ENCODE measurements around the gene NKAIN2.

The NKAIN2 gene

GRCh38 chr6:123925842-123926399 lies 122.3 kb downstream of the NKAIN2 start:
- Histone ChIP-seq H3K27ac (ENCODE audit: low read length) (no peak overlapping the region), H3K79me2 (ENCODE audit: low read length) (no peaks in the 10 kb centered on the region), H3K27me3 (replicated peaks; ENCODE audit: insufficient read depth, low read length) (no peaks in the 10 kb centered on the region), H3K4me3 (ENCODE audit: low read length) (no peak overlapping the region), H2AFZ (ENCODE audit: low read length) (no peak overlapping the region), H3K4me2 (ENCODE audit: low read depth, low read length) (no peak overlapping the region), H3K9me3 (replicated peaks; ENCODE audit: insufficient read depth, low read length) (no peaks in the 10 kb centered on the region), H3F3A (ENCODE audit: insufficient read depth, low read length) (no peaks in the 10 kb centered on the region), H3K4me1 (ENCODE audit: low read length) (no peaks in the 10 kb centered on the region), H4K20me1 (ENCODE audit: insufficient read depth, low read length) (no peaks in the 10 kb centered on the region), H3K9me2 (replicated peaks; ENCODE audit: insufficient read depth, low read length) (no peaks in the 10 kb centered on the region), H3K9ac (ENCODE audit: low read length) (no peak overlapping the region), H3K36me3 (replicated peaks; ENCODE audit: insufficient read depth, low read length) (no peaks in the 10 kb centered on the region)
- TF ChIP-seq EZH2 (optimal IDR thresholded peaks at IDR 0.05; ENCODE audit: low read depth, low read length): no peak
- TF ChIP-seq CTCF (IDR thresholded peaks at IDR 0.05; ENCODE audit: low read length): no peak
- TF ChIP-seq EZH2phosphoT487 (IDR thresholded peaks at IDR 0.05; ENCODE audit: low read length): no peak
- no peak for DNase-seq

- H3K9ac ChIP-seq (ENCODE audit: low read length): no peak overlapping the region
- no peaks in the 10 kb centered on the region for H4K20me1 ChIP-seq (ENCODE audit: insufficient read depth, low read length)
- no peak overlapping the region for H3K4me3 ChIP-seq (ENCODE audit: low read length)
- no peaks in the 10 kb centered on the region for H3K79me2 ChIP-seq (ENCODE audit: low read length)
- H3K27me3 ChIP-seq (replicated peaks; ENCODE audit: insufficient read depth, low read length): no peaks in the 10 kb centered on the region
- no peaks in the 10 kb centered on the region for H3F3A ChIP-seq (ENCODE audit: insufficient read depth, low read length)
- H3K9me2 ChIP-seq (replicated peaks; ENCODE audit: insufficient read depth, low read length): no peaks in the 10 kb centered on the region
- H3K4me2 ChIP-seq (ENCODE audit: low read depth, low read length): no peak overlapping the region
- TF ChIP-seq EZH2phosphoT487 (IDR thresholded peaks at IDR 0.05; ENCODE audit: low read length): no peak
- TF ChIP-seq CTCF (IDR thresholded peaks at IDR 0.05; ENCODE audit: low read length): no peak
- TF ChIP-seq EZH2 (optimal IDR thresholded peaks at IDR 0.05; ENCODE audit: low read depth, low read length): no peak
- H3K27ac ChIP-seq (ENCODE audit: low read length): no peak overlapping the region
- no peak for DNase-seq
- H2AFZ ChIP-seq (ENCODE audit: low read length): no peak overlapping the region
- no peaks in the 10 kb centered on the region for H3K4me1 ChIP-seq (ENCODE audit: low read length)
- H3K9me3 ChIP-seq (replicated peaks; ENCODE audit: insufficient read depth, low read length): no peaks in the 10 kb centered on the region
- no peaks in the 10 kb centered on the region for H3K36me3 ChIP-seq (replicated peaks; ENCODE audit: insufficient read depth, low read length)
These were observed 124.9 kb downstream of the NKAIN2 start for GRCh38 chr6:123928529-123928928.

- Histone ChIP-seq H3K4me2 (ENCODE audit: low read depth, low read length) (no peak overlapping the region), H3K36me3 (replicated peaks; ENCODE audit: insufficient read depth, low read length) (no peaks in the 10 kb centered on the region), H3K27me3 (replicated peaks; ENCODE audit: insufficient read depth, low read length) (no peaks in the 10 kb centered on the region), H3F3A (ENCODE audit: insufficient read depth, low read length) (no peaks in the 10 kb centered on the region), H3K4me1 (ENCODE audit: low read length) (no peaks in the 10 kb centered on the region), H2AFZ (ENCODE audit: low read length) (no peak overlapping the region), H3K9ac (ENCODE audit: low read length) (no peak overlapping the region), H3K9me2 (replicated peaks; ENCODE audit: insufficient read depth, low read length) (no peaks in the 10 kb centered on the region), H3K27ac (ENCODE audit: low read length) (no peak overlapping the region), H3K9me3 (replicated peaks; ENCODE audit: insufficient read depth, low read length) (no peaks in the 10 kb centered on the region), H3K4me3 (ENCODE audit: low read length) (no peak overlapping the region), H3K79me2 (ENCODE audit: low read length) (no peaks in the 10 kb centered on the region), H4K20me1 (ENCODE audit: insufficient read depth, low read length) (no peaks in the 10 kb centered on the region)
- TF ChIP-seq CTCF (IDR thresholded peaks at IDR 0.05; ENCODE audit: low read length) (no peak), EZH2 (optimal IDR thresholded peaks at IDR 0.05; ENCODE audit: low read depth, low read length) (no peak), EZH2phosphoT487 (IDR thresholded peaks at IDR 0.05; ENCODE audit: low read length) (no peak)
- DNase-seq: no peak
These were observed 128.3 kb downstream of the NKAIN2 start for GRCh38 chr6:123931928-123932327.
